Fibroblast of skin of abdomen (primary cell): ENCODE data around the gene REPS2.
A peak's percentile ranks its signal among the peaks of the same experiment; 100 is the strongest.
"Not testable (repeated sequence)": the region's sequence is repeated elsewhere in the genome, so short reads cannot be mapped to it uniquely, and the experiment has no call there.

Source experiments
- DNase-seq: peaks from one replicate; pipeline ENCODE4 v3.0.0-alpha.2; 2013

Gene REPS2

GRCh38 chrX:16964976-16965375 lies 18.5 kb downstream of the REPS2 start:
- not testable (repeated sequence) for DNase-seq

GRCh38 chrX:16966752-16967448 lies 20.4 kb downstream of the REPS2 start:
- no peak for DNase-seq

GRCh38 chrX:16968753-16969152 lies 22.3 kb downstream of the REPS2 start:
- not testable (repeated sequence) for DNase-seq

DNA sequence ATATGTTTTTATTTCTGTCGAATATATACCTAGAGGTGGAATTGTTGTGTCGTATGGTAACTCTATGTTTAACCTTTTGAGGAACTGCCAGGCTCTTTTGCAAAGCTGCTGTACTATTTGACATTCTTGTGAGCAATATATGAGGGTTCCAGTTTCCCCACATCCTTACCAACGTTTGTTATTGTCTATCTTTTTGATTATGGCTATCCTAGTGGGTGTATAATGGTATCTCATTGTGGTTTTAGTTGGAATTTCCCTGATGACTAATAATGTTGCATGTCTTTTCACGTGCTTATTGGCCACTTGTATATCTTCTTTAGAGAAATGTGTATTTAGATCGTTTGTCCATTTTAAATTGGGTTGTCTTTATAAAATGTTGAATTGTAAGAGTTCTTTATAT lies 24.5 kb downstream of the REPS2 start:
- DNase-seq: peak; percentile 31

DNA sequence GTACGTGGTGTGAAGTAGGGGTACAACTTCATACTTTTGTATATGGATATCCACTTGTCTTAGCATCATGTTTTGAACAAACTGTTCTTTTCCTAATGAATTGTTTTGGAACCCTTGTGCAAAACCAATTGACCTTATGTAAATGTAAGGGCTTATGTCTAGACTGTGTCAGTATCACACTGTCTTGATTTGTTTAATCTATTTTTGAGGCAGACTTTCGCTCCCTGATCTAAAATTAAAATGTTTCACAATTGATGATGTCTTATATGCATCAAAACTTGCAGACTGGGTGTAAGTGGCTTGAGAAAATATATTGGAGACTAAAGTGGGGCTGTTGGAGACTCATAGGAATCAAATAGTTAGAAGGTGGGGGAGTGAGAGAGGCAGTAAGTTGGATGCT lies 25.2 kb downstream of the REPS2 start:
- DNase-seq: no peak

GRCh38 chrX:16975233-16975632 lies 28.8 kb downstream of the REPS2 start:
- no peak for DNase-seq

DNA sequence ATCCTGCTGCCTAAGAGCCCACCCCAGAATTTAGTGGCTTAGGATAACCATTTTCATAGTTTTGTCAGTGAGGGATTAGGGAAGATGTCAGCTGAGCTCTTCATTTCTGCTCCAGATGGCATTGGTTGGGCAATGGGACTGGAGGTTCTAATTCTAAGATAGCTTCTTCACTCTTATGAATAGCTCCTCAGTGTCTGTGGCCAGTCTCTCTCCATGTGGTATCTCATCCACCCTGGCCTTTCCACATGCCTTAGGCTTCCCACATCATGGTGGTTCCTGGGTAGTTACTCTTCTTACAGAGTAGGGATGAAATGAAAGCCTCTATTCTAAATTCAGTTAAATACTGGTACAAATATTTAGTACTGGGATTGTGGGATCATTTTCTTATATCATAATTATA lies 31.3 kb downstream of the REPS2 start:
- DNase-seq: no peak

GRCh38 chrX:16978193-16978984 lies 31.9 kb downstream of the REPS2 start:
- DNase-seq: no peak

- peak; percentile 4 for DNase-seq
Measured at GRCh38 chrX:16979226-16979625, 32.8 kb downstream of the REPS2 start.

DNA sequence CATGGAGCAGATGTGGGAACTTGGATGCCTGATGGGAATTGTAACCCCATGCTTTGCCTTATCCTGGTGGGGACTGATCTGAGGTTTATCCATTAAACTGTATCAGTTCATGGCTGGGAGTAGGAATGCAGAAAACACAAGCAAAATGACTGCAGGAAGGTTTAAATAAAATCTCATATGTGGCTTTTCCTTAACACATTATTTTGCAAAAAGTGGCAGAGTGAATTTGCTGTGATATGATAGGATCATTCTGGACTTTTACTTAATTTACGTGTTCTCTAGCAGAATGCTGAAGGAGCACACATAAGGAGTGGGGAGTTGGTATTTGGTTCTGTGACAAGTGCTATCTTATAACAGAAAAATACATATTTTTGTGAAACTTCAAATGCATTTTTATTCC lies 34.8 kb downstream of the REPS2 start:
- DNase-seq: no peak

DNA sequence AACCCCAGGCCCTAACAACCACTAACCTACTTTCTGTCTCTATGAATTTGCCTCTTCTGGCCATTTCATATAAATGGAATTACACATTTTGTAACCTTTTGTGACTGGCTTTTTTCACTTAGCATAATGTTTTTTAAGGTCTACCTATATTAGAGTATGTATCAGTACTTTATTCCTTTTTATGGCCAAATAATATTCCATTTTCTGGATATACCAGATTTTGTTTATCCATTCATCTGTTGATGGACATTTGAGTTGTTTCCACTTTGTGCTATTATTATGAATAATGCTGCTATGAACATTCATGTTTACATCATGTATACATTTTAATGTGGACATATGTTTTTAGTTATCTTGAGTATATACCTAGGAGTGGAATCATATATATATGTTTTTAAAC lies 35.5 kb downstream of the REPS2 start:
- no peak for DNase-seq

DNA sequence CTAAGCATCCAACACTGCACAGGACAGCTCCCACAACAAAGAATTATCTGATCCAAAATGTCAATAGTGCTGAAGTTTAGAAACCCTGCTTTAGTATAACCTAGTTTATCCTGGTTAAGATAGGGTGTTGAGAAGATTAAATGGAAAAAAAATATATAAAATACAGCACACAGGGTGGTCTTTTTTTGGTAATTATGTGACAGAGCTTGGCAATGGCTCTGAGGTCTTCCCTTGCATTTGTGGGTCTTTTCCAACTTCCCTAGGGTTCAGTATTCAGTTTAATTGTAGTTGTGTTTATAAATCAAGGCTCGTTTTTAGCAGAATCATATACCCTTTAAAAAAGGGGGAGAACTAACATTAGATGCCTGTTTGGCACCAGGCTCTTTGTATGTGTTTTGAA lies 36.6 kb downstream of the REPS2 start:
- DNase-seq: no peak

- no peak for DNase-seq
Measured at GRCh38 chrX:16985286-16985685, 38.8 kb downstream of the REPS2 start.

GRCh38 chrX:16986169-16986568 lies 39.7 kb downstream of the REPS2 start:
- no peak for DNase-seq

DNA sequence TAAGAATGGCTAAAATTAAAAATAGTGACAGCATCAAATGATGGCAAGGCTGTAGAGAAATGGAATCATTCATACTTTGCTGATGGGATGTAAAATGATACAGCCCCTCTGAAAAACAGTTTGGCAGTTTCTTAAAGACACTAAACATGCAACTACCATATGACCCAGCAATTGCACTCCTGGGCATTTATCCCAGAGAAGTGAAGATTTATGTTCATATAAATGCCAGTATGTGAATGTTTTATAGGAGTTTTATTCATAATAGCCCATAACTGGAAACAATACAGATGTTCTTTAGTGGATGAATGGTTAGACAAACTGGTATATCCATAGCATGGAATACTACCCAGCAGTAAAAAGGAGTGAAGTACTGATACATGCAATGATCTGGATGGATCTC lies 43.3 kb downstream of the REPS2 start:
- DNase-seq: no peak

DNA sequence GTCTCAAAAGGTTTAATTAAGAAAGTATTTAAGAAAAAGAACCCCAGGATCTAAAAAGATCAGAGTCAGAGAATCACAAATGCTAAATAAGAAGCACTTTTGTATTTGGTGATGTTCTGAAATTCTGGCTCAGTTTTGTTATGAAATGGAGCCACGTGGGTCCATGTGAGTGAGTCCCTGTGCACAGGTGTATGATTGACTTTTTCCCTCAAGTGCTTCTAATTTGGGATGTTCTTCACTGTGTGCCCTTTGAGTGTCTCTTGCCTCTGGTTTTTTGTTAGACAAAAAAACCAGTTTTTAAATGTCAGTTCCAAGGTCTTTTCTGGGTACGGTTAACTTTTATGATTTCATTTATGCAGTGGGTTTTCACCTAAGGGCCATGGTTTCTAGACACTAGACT lies 44.4 kb downstream of the REPS2 start:
- DNase-seq: no peak

DNA sequence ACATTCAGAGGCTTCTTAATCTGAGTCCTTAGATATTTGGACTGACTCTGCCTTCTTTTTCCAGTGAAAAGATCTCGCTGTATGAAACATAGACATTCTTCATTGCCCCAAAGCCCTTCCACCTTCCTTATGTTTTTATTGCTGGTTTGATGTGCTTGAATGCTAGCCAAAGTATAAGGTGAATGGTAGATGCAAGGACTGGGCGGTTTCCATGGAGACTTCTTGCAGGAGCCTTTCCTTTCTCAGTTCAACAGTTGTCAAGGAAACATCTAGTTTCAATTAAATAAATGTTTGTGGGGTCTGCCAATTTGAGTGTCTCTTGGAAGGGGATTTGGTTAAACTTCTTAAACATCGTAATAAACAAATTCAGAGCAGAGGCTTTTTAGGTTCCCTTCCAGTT lies 46.0 kb downstream of the REPS2 start:
- no peak for DNase-seq

- no peak for DNase-seq
Measured at GRCh38 chrX:16992951-16993350, 46.5 kb downstream of the REPS2 start.

GRCh38 chrX:16993791-16994318 lies 47.4 kb downstream of the REPS2 start:
- no peak for DNase-seq

GRCh38 chrX:16994736-16995135 lies 48.3 kb downstream of the REPS2 start:
- DNase-seq: no peak

- no peak for DNase-seq
Measured at GRCh38 chrX:16997313-16997712, 50.9 kb downstream of the REPS2 start.

DNA sequence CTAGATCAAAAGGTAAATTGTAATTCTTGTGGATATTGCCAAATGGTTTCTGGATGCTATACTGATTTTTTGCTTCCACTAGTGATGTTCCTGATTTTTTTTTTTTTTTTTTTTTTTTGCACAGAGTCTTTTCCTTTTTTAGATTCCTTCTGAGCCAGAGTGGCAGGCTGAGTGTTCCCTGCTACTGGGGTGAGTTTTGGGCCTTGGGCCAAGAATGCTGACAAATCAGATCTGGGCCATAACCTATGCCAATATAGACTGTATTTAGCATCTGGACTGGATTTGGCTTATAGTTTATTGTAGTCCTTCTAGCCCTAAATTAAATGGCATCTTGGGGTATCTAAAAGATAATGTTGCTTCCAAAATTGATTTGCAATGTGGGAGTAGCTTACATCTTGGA lies 52.8 kb downstream of the REPS2 start:
- no peak for DNase-seq

DNA sequence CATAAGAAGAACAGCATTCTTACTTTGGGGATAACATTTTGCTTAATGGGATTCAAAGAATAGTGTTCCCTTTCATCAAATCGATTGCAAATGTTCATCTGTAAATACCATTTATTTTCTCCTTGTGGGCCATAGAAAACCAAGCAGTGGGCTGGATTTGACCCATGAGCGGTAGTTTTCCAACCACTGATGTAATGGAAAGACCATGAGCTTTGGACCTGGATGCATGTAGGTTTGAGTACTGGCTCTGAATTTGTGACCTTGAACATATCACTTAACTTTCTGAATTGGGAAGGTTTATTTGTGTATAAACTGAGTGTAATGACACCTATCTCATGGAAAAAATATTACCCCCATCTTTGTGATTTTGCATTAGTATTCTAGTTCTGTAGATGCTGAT lies 54.3 kb downstream of the REPS2 start:
- DNase-seq: no peak

- no peak for DNase-seq
Measured at GRCh38 chrX:17005712-17006368, 59.4 kb downstream of the REPS2 start.
